Measurements from ENCODE around the gene CIAO1.

DNA sequence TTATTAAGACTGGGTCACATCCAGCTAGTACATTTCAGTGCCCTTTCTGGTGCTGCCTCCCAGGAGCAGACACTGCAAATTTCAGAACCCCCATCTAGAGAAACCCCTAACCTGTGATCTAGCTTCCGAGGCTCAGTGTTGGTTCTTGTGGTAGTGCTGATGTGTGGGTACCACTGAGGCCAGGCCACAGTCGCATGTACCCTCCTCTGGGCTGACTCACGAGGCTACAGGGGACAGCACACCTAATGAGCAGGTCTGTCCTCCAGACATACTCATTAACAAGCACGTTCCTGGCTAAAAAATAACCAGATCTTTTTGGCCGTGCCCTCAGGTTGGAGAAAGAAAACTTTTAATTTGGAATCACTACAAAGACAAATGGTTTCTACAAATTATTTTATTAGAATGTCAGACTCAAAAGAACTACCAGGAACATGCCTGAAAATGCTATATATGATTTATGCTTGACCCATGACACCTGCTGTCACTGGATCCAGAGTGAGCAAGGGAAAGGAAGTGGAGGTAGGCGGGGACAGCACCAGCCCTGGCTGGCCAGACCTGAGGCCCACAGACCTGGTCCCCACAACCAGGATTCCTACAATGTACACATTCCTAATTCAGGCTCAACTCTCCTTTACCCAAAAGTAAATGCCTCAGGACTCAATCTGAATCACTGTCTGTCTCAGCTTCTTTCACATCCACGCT is 8.5 kb downstream of the CIAO1 start:
- TF ChIP-seq POLR2AphosphoS5 (IDR thresholded peaks at IDR 0.05; ENCODE audit: low read depth, low read length) (no peak), POLR2A (IDR thresholded peaks at IDR 0.05; ENCODE audit: low read depth, low read length) (no peak; the same call in 1 of the 2 replicates)
